HCT116 (cell line): ENCODE measurements around the gene GANC.

ENCODE experiments used
- CEBPB ChIP-seq: IDR thresholded peaks from 2 replicates; pipeline ENCODE4 v1.6.1; 2012; ENCODE audit warnings: low read depth
- CTCF ChIP-seq, 3 experiments: fragments of 200-600 bp in 1 of 3; sonication (generic) in 1 of 3; IDR thresholded peaks in 2 of 3; conservative IDR thresholded peaks in 1 of 3; 2 replicates each; pipeline ENCODE4 v1.5.1; 2012 to 2017; ENCODE audit warnings: low read depth in 2 of 3, low read length in 2 of 3, antibody characterized with exemption in 1 of 3, borderline replicate concordance in 1 of 3, control low read depth in 1 of 3, mild to moderate bottlenecking in 1 of 3, mixed read lengths in 1 of 3, mixed run types in 1 of 3, moderate library complexity in 1 of 3; ENCODE audit not compliant: insufficient read depth in 1 of 3
- TCF7L2 ChIP-seq: IDR thresholded peaks from 2 replicates; pipeline ENCODE4 v1.7.0; 2011; ENCODE audit warnings: borderline replicate concordance, inconsistent platforms; ENCODE audit not compliant: insufficient read depth, insufficient read length; ENCODE audit errors: extremely low read depth
- YY1 ChIP-seq: IDR thresholded peaks from 2 replicates; pipeline ENCODE4 v1.6.1; 2011; ENCODE audit warnings: low read length, low read depth, moderate library complexity, mild to moderate bottlenecking; ENCODE audit not compliant: insufficient replicate concordance; ENCODE audit errors: extremely low read depth

DNA sequence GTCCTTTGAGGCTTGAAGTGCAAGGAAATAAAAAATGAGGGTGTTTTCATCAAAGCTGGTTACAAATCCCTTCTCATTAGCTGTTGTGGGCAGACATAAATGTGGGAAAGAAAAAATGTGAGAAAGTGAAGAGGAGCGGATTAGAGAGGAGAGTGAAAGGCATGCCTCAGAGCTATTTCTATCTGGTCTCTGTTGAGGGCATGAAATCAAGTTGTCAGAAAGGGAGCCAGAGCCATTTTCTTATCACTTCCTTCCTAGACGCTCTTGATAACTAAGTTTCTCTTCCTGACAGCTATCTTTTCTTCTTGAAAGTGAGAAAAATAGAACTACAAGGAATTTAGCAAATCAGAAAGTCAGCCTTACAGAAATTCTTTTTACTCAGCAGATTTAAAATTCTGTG is 65.5 kb downstream of the GANC start:
- TF ChIP-seq CTCF (IDR thresholded peaks at IDR 0.05 in 2 of 3, conservative IDR thresholded peaks at IDR 0.05 in 1 of 3; ENCODE audit: borderline replicate concordance in 1 of 3, insufficient read depth in 1 of 3, low read depth in 2 of 3, low read length in 2 of 3) (no peak), TCF7L2 (no peak), CEBPB (no peak), YY1 (no peak)
